Fibroblast of pulmonary artery (primary cell): ENCODE measurements around the gene TSC2.
"Not testable (repeated sequence)": the region's sequence is repeated elsewhere in the genome, so short reads cannot be mapped to it uniquely, and the experiment has no call there.

Experiments
- DNase-seq: peaks from one replicate; pipeline ENCODE4 v3.0.0-alpha.2; 2010; ENCODE audit warnings: low read depth
- H3K4me3 ChIP-seq: replicated peaks from 2 replicates; pipeline ENCODE4 v1.5.1; 2011; ENCODE audit warnings: low read depth, mild to moderate bottlenecking, control low read depth, low read length, moderate library complexity
- TF ChIP-seq, protein P1 (sequence below): IDR thresholded peaks from 2 replicates; pipeline ENCODE4 v1.5.1; 2011; ENCODE audit warnings: mild to moderate bottlenecking, control low read depth, low read length, inconsistent platforms; ENCODE audit errors: missing control alignments

TSC2 gene

DNA sequence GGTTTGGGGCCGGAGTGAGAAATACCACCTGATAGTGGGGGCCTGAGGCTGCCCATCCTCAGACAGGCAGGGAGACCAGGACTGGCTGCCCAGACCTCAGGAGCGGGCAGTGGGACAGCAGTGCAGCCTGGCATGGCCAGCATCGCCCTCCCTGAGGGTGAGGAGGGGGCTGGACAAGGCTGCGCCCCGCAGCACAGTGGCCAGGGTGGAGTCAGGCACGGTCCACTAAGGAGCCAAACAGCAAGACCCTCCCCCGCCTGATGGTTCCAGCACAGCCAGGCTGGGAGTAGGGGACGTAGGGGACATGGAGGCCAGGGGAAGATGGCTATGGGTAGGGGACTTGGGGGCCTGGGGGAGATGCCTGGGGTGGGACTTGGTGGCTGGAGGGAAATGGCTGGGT lies 41.5 kb upstream of the TSC2 start:
- no peak overlapping the region for H3K4me3 ChIP-seq
- TF ChIP-seq, protein P1, sequence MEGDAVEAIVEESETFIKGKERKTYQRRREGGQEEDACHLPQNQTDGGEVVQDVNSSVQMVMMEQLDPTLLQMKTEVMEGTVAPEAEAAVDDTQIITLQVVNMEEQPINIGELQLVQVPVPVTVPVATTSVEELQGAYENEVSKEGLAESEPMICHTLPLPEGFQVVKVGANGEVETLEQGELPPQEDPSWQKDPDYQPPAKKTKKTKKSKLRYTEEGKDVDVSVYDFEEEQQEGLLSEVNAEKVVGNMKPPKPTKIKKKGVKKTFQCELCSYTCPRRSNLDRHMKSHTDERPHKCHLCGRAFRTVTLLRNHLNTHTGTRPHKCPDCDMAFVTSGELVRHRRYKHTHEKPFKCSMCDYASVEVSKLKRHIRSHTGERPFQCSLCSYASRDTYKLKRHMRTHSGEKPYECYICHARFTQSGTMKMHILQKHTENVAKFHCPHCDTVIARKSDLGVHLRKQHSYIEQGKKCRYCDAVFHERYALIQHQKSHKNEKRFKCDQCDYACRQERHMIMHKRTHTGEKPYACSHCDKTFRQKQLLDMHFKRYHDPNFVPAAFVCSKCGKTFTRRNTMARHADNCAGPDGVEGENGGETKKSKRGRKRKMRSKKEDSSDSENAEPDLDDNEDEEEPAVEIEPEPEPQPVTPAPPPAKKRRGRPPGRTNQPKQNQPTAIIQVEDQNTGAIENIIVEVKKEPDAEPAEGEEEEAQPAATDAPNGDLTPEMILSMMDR, result no peak
- DNase-seq, result no peak

- TF ChIP-seq, protein P1, result no peak
- DNase-seq, result no peak
- peak overlapping the region; percentile 68 for H3K4me3 ChIP-seq
Measured at GRCh38 chr16:2007081-2007836, 40.5 kb upstream of the TSC2 start.

- H3K4me3 ChIP-seq, result peak overlapping the region; percentile 68
- DNase-seq, result peak; percentile 72
- TF ChIP-seq, protein P1, result no peak
Measured at GRCh38 chr16:2008009-2008526, 39.7 kb upstream of the TSC2 start.

- TF ChIP-seq, protein P1, result no peak
- peak overlapping the region; percentile 68 for H3K4me3 ChIP-seq
- peak; percentile 57 for DNase-seq
Measured at GRCh38 chr16:2008631-2009163, 39.1 kb upstream of the TSC2 start.

GRCh38 chr16:2009164-2009711 lies 38.5 kb upstream of the TSC2 start:
- no peak for DNase-seq
- H3K4me3 ChIP-seq, result peak overlapping the region; percentile 68
- TF ChIP-seq, protein P1, result no peak

DNA sequence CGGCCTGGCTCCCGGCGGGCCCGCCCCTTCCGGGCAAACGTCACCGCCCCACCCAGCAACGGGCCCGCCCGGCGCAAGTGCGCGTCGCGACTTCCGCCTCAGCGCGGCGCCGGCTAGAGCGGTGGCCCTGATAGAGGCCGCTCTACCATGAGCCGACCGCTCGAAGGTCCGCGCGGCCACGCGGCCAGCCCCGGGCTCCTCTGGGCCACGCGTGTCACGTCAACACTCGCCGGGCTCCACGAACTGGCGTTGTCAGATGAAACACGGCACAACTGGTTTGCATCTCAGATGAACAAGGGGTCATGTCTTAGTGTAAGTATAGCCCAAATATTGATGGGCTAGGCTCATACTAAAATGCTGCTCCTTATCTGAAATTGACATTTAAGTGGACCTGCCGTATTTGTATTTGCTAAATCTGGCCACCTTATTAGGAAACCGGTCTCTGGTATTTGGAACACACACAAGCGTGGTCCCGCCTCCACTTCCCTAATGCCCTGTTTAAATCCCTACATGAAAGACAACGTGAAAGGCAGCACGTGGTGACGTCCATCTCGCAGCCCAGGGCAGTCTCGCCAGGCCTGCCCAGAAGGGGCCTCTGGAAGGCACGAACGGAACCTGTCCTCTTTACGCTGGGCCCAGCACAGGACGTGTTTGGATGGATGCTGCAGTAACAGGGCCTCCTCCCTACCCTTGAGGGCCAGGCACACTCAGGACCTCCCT lies 37.8 kb upstream of the TSC2 start, which contains the start of gene ZNF598:
Gene ZNF598, minus strand, starts transcription at position 31 of the 720 bp plus-strand sequence.
- TF ChIP-seq, protein P1, result no peak
- peak within 1 kb of the TSS; percentile 82 for H3K4me3 ChIP-seq
- peak; percentile 86 for DNase-seq

GRCh38 chr16:2011726-2012125 lies 36.1 kb upstream of the TSC2 start:
- DNase-seq, H3K4me3 ChIP-seq: not testable (repeated sequence)
